ENCODE data around the gene ODF2. TPM values are rescaled to one million over a fixed set of nuclear protein-coding genes. Genes with fewer than 3 reads are reported as not detected.
A peak's percentile ranks its signal among the peaks of the same experiment; 100 is the strongest.
"Not testable (repeated sequence)": the region's sequence is repeated elsewhere in the genome, so short reads cannot be mapped to it uniquely, and the experiment has no call there.

ODF2 gene
- total RNA-seq, 1 donor from 2014 or later = 25.4 TPM

GRCh38 chr9:128423356-128423755 is 32.5 kb upstream of the ODF2 start:
- not testable (repeated sequence) for DNase-seq (ENCODE audit: low read depth in 2 of 2)

- DNase-seq (ENCODE audit: low read depth in 2 of 2) = no peak
These were observed 31.5 kb upstream of the ODF2 start for GRCh38 chr9:128424268-128424780.

- DNase-seq (ENCODE audit: low read depth in 2 of 2) = peak; percentile 81 to 85
These were observed 26.9 kb upstream of the ODF2 start for GRCh38 chr9:128428644-128429512.

GRCh38 chr9:128429513-128430086 is 26.2 kb upstream of the ODF2 start:
- no peak for DNase-seq (ENCODE audit: low read depth in 2 of 2)

- DNase-seq (ENCODE audit: low read depth in 2 of 2) = no peak
These were observed 24.6 kb upstream of the ODF2 start for GRCh38 chr9:128431207-128431606.

GRCh38 chr9:128434340-128434739 is 21.5 kb upstream of the ODF2 start:
- DNase-seq (ENCODE audit: low read depth in 2 of 2) = no peak

GRCh38 chr9:128435611-128436010 is 20.2 kb upstream of the ODF2 start:
- no peak for DNase-seq (ENCODE audit: low read depth in 2 of 2)

GRCh38 chr9:128438343-128439109 is 17.3 kb upstream of the ODF2 start:
- DNase-seq (ENCODE audit: low read depth in 2 of 2) = peak; percentile 85 to 92

GRCh38 chr9:128439273-128439672 is 16.5 kb upstream of the ODF2 start:
- no peak for DNase-seq (ENCODE audit: low read depth in 2 of 2)

GRCh38 chr9:128442150-128442549 is 13.7 kb upstream of the ODF2 start:
- no peak for DNase-seq (ENCODE audit: low read depth in 2 of 2)

GRCh38 chr9:128446505-128446904 is 9.3 kb upstream of the ODF2 start:
- DNase-seq (ENCODE audit: low read depth in 2 of 2) = not testable (repeated sequence)

GRCh38 chr9:128448746-128449145 is 7.1 kb upstream of the ODF2 start:
- no peak for DNase-seq (ENCODE audit: low read depth in 2 of 2)

- no peak for DNase-seq (ENCODE audit: low read depth in 2 of 2)
These were observed 815 bp upstream of the ODF2 start for GRCh38 chr9:128454991-128455390.

- DNase-seq (ENCODE audit: low read depth in 2 of 2) = peak; percentile 65 to 70
These were observed 831 bp downstream of the ODF2 start for GRCh38 chr9:128456613-128457061.

- DNase-seq (ENCODE audit: low read depth in 2 of 2) = no peak
These were observed 1.4 kb downstream of the ODF2 start for GRCh38 chr9:128457207-128457606.

GRCh38 chr9:128459011-128459410 is 3.2 kb downstream of the ODF2 start:
- no peak for DNase-seq (ENCODE audit: low read depth in 2 of 2)

GRCh38 chr9:128469070-128469469 is 13.3 kb downstream of the ODF2 start:
- no peak for DNase-seq (ENCODE audit: low read depth in 2 of 2)

GRCh38 chr9:128470560-128470959 is 14.8 kb downstream of the ODF2 start:
- DNase-seq (ENCODE audit: low read depth in 2 of 2) = no peak

GRCh38 chr9:128473104-128473503 is 17.3 kb downstream of the ODF2 start:
- DNase-seq (ENCODE audit: low read depth in 2 of 2) = no peak

- DNase-seq (ENCODE audit: low read depth in 2 of 2) = no peak
These were observed 20.1 kb downstream of the ODF2 start for GRCh38 chr9:128475867-128476266.

GRCh38 chr9:128479262-128479661 is 23.5 kb downstream of the ODF2 start:
- no peak for DNase-seq (ENCODE audit: low read depth in 2 of 2)

- DNase-seq (ENCODE audit: low read depth in 2 of 2) = no peak
These were observed 25.8 kb downstream of the ODF2 start for GRCh38 chr9:128481561-128481960.

All from lung microvascular endothelial cell (primary cell).